K562 (cell line): ENCODE data around the gene OR5D16. TPM values are rescaled to one million over a fixed set of nuclear protein-coding genes. Genes with fewer than 3 reads are reported as not detected.
"Not testable (repeated sequence)": the region's sequence is repeated elsewhere in the genome, so short reads cannot be mapped to it uniquely, and the experiment has no call there.

Experiments used
- ATAC-seq: fragments of 200-7000 bp; cut with Tn5 transposase; 3 replicates; pipeline ENCODE4 v1.9.1; 2020; ENCODE audit warnings: moderate library complexity
- BruUV-seq: library from RNA; stranded (reverse); fragments of 400-500 nt; replicated peaks from 2 replicates; lab custom pipeline; 2021; lab: Mats Ljungman, UMichigan
- CTCF ChIA-PET: fragments of 300-600 bp; formaldehyde crosslinking; extraction: SDS; loops from one replicate; lab custom pipeline; 2021; ENCODE audit warnings: low intra/inter-chr PET ratio; lab: Yijun Ruan, JAX
- POLR2A ChIA-PET: fragments of 300-600, 350-650 bp; sonication (Branson Sonifier 250); formaldehyde crosslinking; extraction: SDS; loops from one replicate; lab custom pipeline; 2021; ENCODE audit warnings: antibody characterized with exemption, inconsistent platforms; lab: Yijun Ruan, JAX
- DNase-seq, 4 experiments: peaks; one replicate each; pipeline versions ENCODE4 v3.0.0 to v3.0.0-alpha.2; 2011 to 2018; ENCODE audit warnings: low spot score in 3 of 4, mixed read lengths in 3 of 4; ENCODE audit errors: extremely low read depth in 1 of 4
- FAIRE-seq: peaks from 2 replicates; lab custom pipeline; 2011; peaks lifted over from hg19 to GRCh38; lab: Jason Lieb, UNC
- H2AFZ ChIP-seq: 2 replicates; pipeline ENCODE4 v1.6.0; 2011; ENCODE audit warnings: low read depth, low read length, control low read depth, inconsistent platforms
- H3K27ac ChIP-seq: fragments of 200-600 bp; 3 replicates; pipeline ENCODE4 v1.8.0; 2011; ENCODE audit warnings: low read depth, mild to moderate bottlenecking, control low read depth, inconsistent platforms, low read length, moderate library complexity, mixed read lengths; ENCODE audit errors: extremely low read depth
- H3K27me3 ChIP-seq, 2 experiments: fragments of 300-600 bp in 1 of 2; 2 replicates in 1 of 2; 3 replicates in 1 of 2; pipeline versions ENCODE4 v1.6.0 to v1.8.0; 2011; ENCODE audit warnings: inconsistent platforms in 2 of 2, low read length in 2 of 2, mild to moderate bottlenecking in 1 of 2, mixed read lengths in 1 of 2, moderate library complexity in 1 of 2; ENCODE audit not compliant: control insufficient read depth in 2 of 2, insufficient read depth in 2 of 2
- H3K36me3 ChIP-seq: fragments of 300-600 bp; 3 replicates; pipeline ENCODE4 v1.8.0; 2011; ENCODE audit warnings: mild to moderate bottlenecking, low read length, inconsistent platforms; ENCODE audit not compliant: control insufficient read depth, insufficient read depth
- H3K4me1 ChIP-seq, 2 experiments: fragments of 200-600 bp in 1 of 2; replicated peaks in 1 of 2; 2 replicates in 1 of 2; 3 replicates in 1 of 2; pipeline versions ENCODE4 v1.5.1 to v1.8.0; 2011; ENCODE audit warnings: inconsistent platforms in 2 of 2, low read length in 2 of 2, mild to moderate bottlenecking in 1 of 2, mixed read lengths in 1 of 2, moderate library complexity in 1 of 2; ENCODE audit not compliant: control insufficient read depth in 2 of 2, insufficient read depth in 2 of 2
- H3K4me2 ChIP-seq: 2 replicates; pipeline ENCODE4 v1.6.1; 2011; ENCODE audit warnings: low read length, control low read depth, inconsistent platforms, mixed read lengths; ENCODE audit not compliant: insufficient read depth
- H3K4me3 ChIP-seq: fragments of 200-600 bp; sonication (generic), shearing (Covaris generic); 2 replicates; pipeline ENCODE4 v1.5.1; 2016; ENCODE audit warnings: control low read depth, inconsistent platforms
- H3K79me2 ChIP-seq: fragments of 200-600 bp; 3 replicates; pipeline ENCODE4 v1.8.0; 2011; ENCODE audit warnings: low read length, inconsistent platforms; ENCODE audit not compliant: control insufficient read depth, insufficient read depth
- H3K9ac ChIP-seq, 2 experiments: 2 replicates each; pipeline versions ENCODE4 v1.6.0 to v1.6.1; 2011; ENCODE audit warnings: low read depth in 2 of 2, low read length in 2 of 2, control low read depth in 1 of 2, inconsistent platforms in 1 of 2, mild to moderate bottlenecking in 1 of 2, mixed read lengths in 1 of 2; ENCODE audit not compliant: insufficient read depth in 1 of 2
- H3K9me1 ChIP-seq: one replicate; pipeline ENCODE4 v1.6.0; 2011; ENCODE audit warnings: inconsistent platforms, mild to moderate bottlenecking, low read length, moderate library complexity; ENCODE audit not compliant: control insufficient read depth, insufficient read depth
- H3K9me3 ChIP-seq: replicated peaks from 2 replicates; pipeline ENCODE4 v1.5.1; 2011; ENCODE audit warnings: low read depth, low read length, inconsistent platforms; ENCODE audit not compliant: control insufficient read depth, insufficient read depth
- H4K20me1 ChIP-seq: replicated peaks from 2 replicates; pipeline ENCODE4 v1.6.1; 2011; ENCODE audit warnings: low read length, inconsistent platforms, mixed read lengths; ENCODE audit not compliant: control insufficient read depth, insufficient read depth
- CSDE1 ChIP-seq, 2 experiments: fragments of 450-650 bp; IDR thresholded peaks; 2 replicates each; pipeline ENCODE4 v1.6.1; 2016; ENCODE audit warnings: mild to moderate bottlenecking in 1 of 2
- DMBX1 ChIP-seq: fragments of 250-450 bp; sonication (Bioruptor Pico); IDR thresholded peaks from 2 replicates; pipeline ENCODE4 v1.8.0; 2022; ENCODE audit warnings: inconsistent platforms, mild to moderate bottlenecking, moderate library complexity, borderline replicate concordance
- ILK ChIP-seq: fragments of 450-650 bp; IDR thresholded peaks from 2 replicates; pipeline ENCODE4 v1.6.1; 2016; ENCODE audit warnings: missing genetic modification characterization, low read depth, mild to moderate bottlenecking, missing compliant biosample characterization, moderate library complexity, borderline replicate concordance
- KLF6 ChIP-seq: fragments of 250-450 bp; sonication (Bioruptor Pico); IDR thresholded peaks from 2 replicates; pipeline ENCODE4 v1.4.0; 2020; ENCODE audit warnings: mild to moderate bottlenecking, moderate library complexity, borderline replicate concordance
- LEF1 ChIP-seq: fragments of 450-650 bp; IDR thresholded peaks from 2 replicates; pipeline ENCODE4 v1.6.1; 2016; ENCODE audit warnings: mild to moderate bottlenecking
- MEIS2 ChIP-seq: fragments of 450-650 bp; IDR thresholded peaks from 2 replicates; pipeline ENCODE4 v1.6.1; 2014; ENCODE audit warnings: mild to moderate bottlenecking; ENCODE audit not compliant: partially characterized antibody
- MYBL2 ChIP-seq, 2 experiments: fragments of 450-650 bp in 1 of 2; sonication (generic) in 1 of 2; formaldehyde crosslinking in 1 of 2; IDR thresholded peaks; 2 replicates each; pipeline versions ENCODE4 v1.6.1 to v1.8.1; 2017 to 2022; ENCODE audit warnings: borderline replicate concordance in 1 of 2, inconsistent platforms in 1 of 2, low read depth in 1 of 2, mild to moderate bottlenecking in 1 of 2, missing genetic modification reagents in 1 of 2, moderate library complexity in 1 of 2
- NR2F6 ChIP-seq: fragments of 450-650 bp; formaldehyde crosslinking; IDR thresholded peaks from 2 replicates; pipeline ENCODE4 v1.4.0; 2020; ENCODE audit warnings: mild to moderate bottlenecking
- SIRT6 ChIP-seq: IDR thresholded peaks from one replicate; pipeline ENCODE4 v1.6.1; 2012; ENCODE audit warnings: low read depth, mild to moderate bottlenecking, control low read depth, inconsistent platforms, low read length, moderate library complexity
- STAT5A ChIP-seq: IDR thresholded peaks from 2 replicates; pipeline ENCODE4 v1.6.1; 2012; ENCODE audit warnings: low read length, inconsistent platforms, borderline replicate concordance
- TEAD1 ChIP-seq, 2 experiments: fragments of 450-650 bp in 1 of 2; sonication (generic) in 1 of 2; formaldehyde crosslinking; IDR thresholded peaks; 2 replicates each; pipeline versions ENCODE4 v1.4.0 to v1.8.0; 2020 to 2022; ENCODE audit warnings: mild to moderate bottlenecking in 2 of 2, missing genetic modification reagents in 1 of 2
- ZNF134 ChIP-seq: fragments of 250-450 bp; sonication (Bioruptor Pico); conservative IDR thresholded peaks from 2 replicates; pipeline ENCODE4 v1.4.0; 2020
- ZNF316 ChIP-seq: fragments of 450-650 bp; IDR thresholded peaks from 2 replicates; pipeline ENCODE4 v1.6.1; 2016
- ZNF699 ChIP-seq: fragments of 250-450 bp; sonication (Bioruptor Pico); IDR thresholded peaks from 2 replicates; pipeline ENCODE4 v1.8.0; 2021; ENCODE audit warnings: mild to moderate bottlenecking, moderate library complexity; ENCODE audit not compliant: insufficient replicate concordance
- ZNF717 ChIP-seq: fragments of 250-450 bp; sonication (Bioruptor Pico); IDR thresholded peaks from 2 replicates; pipeline ENCODE4 v1.5.0; 2021
- WGBS: fragments of 100-300 bp; shearing (Covaris generic); methylation state at CpG from one replicate; pipeline ENCODE4 v1.1.6; 2016; ENCODE audit warnings: low coverage, mixed read lengths; ENCODE audit not compliant: insufficient coverage; ENCODE audit errors: missing lambda C conversion rate; 5-methylcytosine and 5-hydroxymethylcytosine counted together
- in situ Hi-C: fragments of 300-500 bp; cut with MboI; formaldehyde crosslinking; loops from 4 replicates; pipeline ENCODE4 v1.15.0; 2018; ENCODE audit warnings: inconsistent platforms, mixed read lengths
- intact Hi-C: fragments of 100-400 bp; cut with micrococcal nuclease; formaldehyde crosslinking; loops from 2 replicates; pipeline ENCODE4 v1.14.2; 2022
- polyA plus RNA-seq, 8 experiments: library from polyadenylated mRNA; depleted of rRNA in 4 of 8; stranded (reverse) in 5 of 8; unstranded in 3 of 8; fragments of >200 nt; fragmentation: Nextera tagmentation in 2 of 8; fragmentation: Illumina TruSeq in 1 of 8; extraction: Ambion mirVana in 2 of 8; extraction: Trizol in 1 of 8; gene quantifications; 2 replicates each; pipeline versions ENCODE4 v1.2.1 to v1.2.3, GENCODE V29; 2011 to 2014; ENCODE audit warnings: inconsistent platforms in 1 of 8, missing spikeins in 1 of 8
- total RNA-seq, 7 experiments: library from RNA; depleted of rRNA in 6 of 7; stranded (reverse); fragments of >200 nt in 6 of 7; fragmentation: Illumina TruSeq in 2 of 7; extraction: Trizol in 2 of 7; gene quantifications; 2 replicates each; pipeline versions ENCODE4 v1.2.1 to v1.2.3, GENCODE V29; 2011 to 2021; ENCODE audit warnings: low replicate concordance in 1 of 7
- TF ChIP-seq, protein P1 (sequence below): fragments of 450-650 bp; formaldehyde crosslinking; IDR thresholded peaks from 2 replicates; pipeline ENCODE4 v1.4.0; 2020; ENCODE audit warnings: mild to moderate bottlenecking, moderate library complexity

Gene OR5D16
- total and polyA plus RNA-seq, 9 of the 15 experiments (the other 6 are each of a cell fraction or from before 2014, with no cell fraction given): not detected

DNA sequence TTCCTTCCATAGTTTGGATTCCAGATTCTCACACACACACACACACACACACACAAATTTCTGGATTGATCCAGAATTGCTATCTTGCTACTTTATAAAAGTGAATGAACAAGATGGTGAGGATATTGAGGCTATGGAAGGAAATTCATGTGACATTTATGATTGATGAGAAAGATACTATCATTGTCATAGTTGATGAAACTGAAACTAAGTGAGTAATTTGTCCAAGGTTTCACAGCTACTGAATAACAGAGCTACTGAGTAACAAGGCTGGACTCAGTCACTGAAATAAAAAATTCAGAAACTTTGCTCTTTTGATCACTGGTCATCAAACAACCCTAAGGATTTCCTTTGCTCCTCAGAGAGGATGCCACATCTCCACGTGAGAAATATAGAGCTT is 16.2 kb downstream of the OR5D16 start:
- Histone ChIP-seq H3K79me2 (no peaks in the 10 kb centered on the region), H3K4me2 (no peak overlapping the region), H3K9me1 (no peaks in the 10 kb centered on the region), H3K27ac (no peak overlapping the region), H3K4me1 (no peaks in the 10 kb centered on the region), H3K9ac (no peak overlapping the region), H3K27me3 (no peaks in the 10 kb centered on the region), H3K9me3 (0 out of 2 replicates have a peak, but pooled peaks cover 2% of the 10 kb centered on the region), H4K20me1 (no peaks in the 10 kb centered on the region), H3K4me3 (no peak overlapping the region), H3K36me3 (no peaks in the 10 kb centered on the region), H2AFZ (no peak overlapping the region)
- no peak for FAIRE-seq
- intact Hi-C loops (no loop called here), in situ Hi-C loops (no loop called here)
- TF ChIP-seq, protein P1, sequence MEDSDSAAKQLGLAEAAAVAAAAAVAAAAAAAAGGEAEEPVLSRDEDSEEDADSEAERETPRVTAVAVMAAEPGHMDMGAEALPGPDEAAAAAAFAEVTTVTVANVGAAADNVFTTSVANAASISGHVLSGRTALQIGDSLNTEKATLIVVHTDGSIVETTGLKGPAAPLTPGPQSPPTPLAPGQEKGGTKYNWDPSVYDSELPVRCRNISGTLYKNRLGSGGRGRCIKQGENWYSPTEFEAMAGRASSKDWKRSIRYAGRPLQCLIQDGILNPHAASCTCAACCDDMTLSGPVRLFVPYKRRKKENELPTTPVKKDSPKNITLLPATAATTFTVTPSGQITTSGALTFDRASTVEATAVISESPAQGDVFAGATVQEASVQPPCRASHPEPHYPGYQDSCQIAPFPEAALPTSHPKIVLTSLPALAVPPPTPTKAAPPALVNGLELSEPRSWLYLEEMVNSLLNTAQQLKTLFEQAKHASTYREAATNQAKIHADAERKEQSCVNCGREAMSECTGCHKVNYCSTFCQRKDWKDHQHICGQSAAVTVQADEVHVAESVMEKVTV: no peak
- TF ChIP-seq DMBX1 (CRISPR knock-in tag) (no peak), MEIS2 (no peak), MYBL2 (IDR thresholded peaks at IDR 0.05; ENCODE audit: low read depth) (no peak), MYBL2 (CRISPR knock-in tag; IDR thresholded peaks at IDR 0.05; ENCODE audit: borderline replicate concordance) (no peak), SIRT6 (no peak), NR2F6 (CRISPR knock-in tag) (no peak), STAT5A (no peak), CSDE1 (IDR thresholded peaks at IDR 0.05) (no peak), ZNF134 (CRISPR knock-in tag) (no peak), KLF6 (CRISPR knock-in tag) (no peak), ZNF316 (no peak), TEAD1 (CRISPR knock-in tag; IDR thresholded peaks at IDR 0.05) (no peak), ZNF699 (no peak), LEF1 (no peak), ZNF717 (CRISPR knock-in tag) (no peak), ILK (no peak)
- no peak for DNase-seq
- 0% methylated on average over 1 of the region's 1 CpG for WGBS
- ChIA-PET POLR2A (no interaction called here), CTCF (no interaction called here)
- no TSS peak for BruUV-seq
- no peak for ATAC-seq

DNA sequence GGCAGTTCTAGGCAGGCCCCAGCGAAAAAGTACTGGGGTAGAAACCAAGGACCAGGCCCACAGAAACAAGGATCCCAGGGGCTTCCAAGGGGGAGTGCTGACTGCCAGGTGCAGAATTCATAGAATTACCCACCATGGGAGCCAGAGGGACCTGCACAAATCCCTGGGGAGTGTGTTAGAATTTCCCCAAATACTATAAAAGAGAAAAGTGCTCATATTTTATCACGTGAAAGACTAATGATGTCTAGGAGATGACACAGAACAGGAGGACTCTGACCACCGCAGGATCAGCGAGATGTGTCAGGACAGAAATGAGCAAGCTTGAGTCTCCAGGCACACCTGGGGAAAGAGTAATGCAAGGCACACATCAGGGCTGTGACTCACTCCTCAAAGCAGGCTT is 28.8 kb downstream of the OR5D16 start:
- FAIRE-seq, H3K27ac ChIP-seq, H4K20me1 ChIP-seq, H3K9me3 ChIP-seq, POLR2A ChIA-PET, CTCF ChIA-PET, BruUV-seq, H3K4me3 ChIP-seq, H3K27me3 ChIP-seq, intact Hi-C loops, in situ Hi-C loops, DNase-seq, H3K79me2 ChIP-seq, H2AFZ ChIP-seq, H3K9me1 ChIP-seq, H3K36me3 ChIP-seq, H3K4me2 ChIP-seq, H3K9ac ChIP-seq, H3K4me1 ChIP-seq, ATAC-seq: not testable (repeated sequence)
- WGBS: 3% methylated on average over 4 of the region's 4 CpGs
